HEK293 (cell line): ENCODE results near the gene DHRS7.
A peak's percentile ranks its signal among the peaks of the same experiment; 100 is the strongest.

Experiments
- AEBP2 ChIP-seq: fragments of 450-650 bp; formaldehyde crosslinking; IDR thresholded peaks from 2 replicates; pipeline ENCODE4 v1.5.1; 2016; ENCODE audit warnings: missing biosample characterization, missing genetic modification characterization, borderline replicate concordance
- ATF2 ChIP-seq: fragments of 450-650 bp; formaldehyde crosslinking; IDR thresholded peaks from 2 replicates; pipeline ENCODE4 v1.5.1; 2016; ENCODE audit warnings: missing biosample characterization, missing genetic modification characterization, low read depth
- BCL11B ChIP-seq: fragments of 450-650 bp; formaldehyde crosslinking; IDR thresholded peaks from 2 replicates; pipeline ENCODE4 v1.5.1; 2016; ENCODE audit warnings: low read depth, missing biosample characterization, missing genetic modification characterization
- BCL6B ChIP-seq: fragments of 450-650 bp; formaldehyde crosslinking; IDR thresholded peaks from 2 replicates; pipeline ENCODE4 v1.5.1; 2017; ENCODE audit warnings: missing biosample characterization, missing genetic modification characterization
- INSM2 ChIP-seq: fragments of 450-650 bp; formaldehyde crosslinking; IDR thresholded peaks from 2 replicates; pipeline ENCODE4 v1.5.1; 2016; ENCODE audit warnings: missing biosample characterization, missing genetic modification characterization
- KLF1 ChIP-seq: fragments of 450-650 bp; formaldehyde crosslinking; IDR thresholded peaks from 2 replicates; pipeline ENCODE4 v1.5.1; 2016; ENCODE audit warnings: missing biosample characterization, missing genetic modification characterization
- KLF17 ChIP-seq: fragments of 450-650 bp; formaldehyde crosslinking; IDR thresholded peaks from 2 replicates; pipeline ENCODE4 v1.5.1; 2016; ENCODE audit warnings: missing biosample characterization, missing genetic modification characterization
- KLF9 ChIP-seq: fragments of 450-650 bp; formaldehyde crosslinking; IDR thresholded peaks from 2 replicates; pipeline ENCODE4 v1.5.1; 2016; ENCODE audit warnings: missing biosample characterization, missing genetic modification characterization, low read depth
- SETDB1 ChIP-seq: IDR thresholded peaks from one replicate; pipeline ENCODE4 v1.6.1; 2017; ENCODE audit warnings: mild to moderate bottlenecking, low read length, moderate library complexity, mixed read lengths; ENCODE audit not compliant: insufficient read length
- WT1 ChIP-seq: fragments of 450-650 bp; formaldehyde crosslinking; IDR thresholded peaks from 2 replicates; pipeline ENCODE4 v1.5.1; 2016; ENCODE audit warnings: missing biosample characterization, missing genetic modification characterization
- YY1 ChIP-seq: fragments of 450-650 bp; formaldehyde crosslinking; IDR thresholded peaks from 2 replicates; pipeline ENCODE4 v1.5.1; 2018; ENCODE audit warnings: missing biosample characterization, missing genetic modification characterization
- ZBTB10 ChIP-seq: fragments of 450-650 bp; formaldehyde crosslinking; IDR thresholded peaks from 2 replicates; pipeline ENCODE4 v1.5.1; 2016; ENCODE audit warnings: missing biosample characterization, missing genetic modification characterization
- ZNF146 ChIP-seq: fragments of 450-650 bp; formaldehyde crosslinking; IDR thresholded peaks from 2 replicates; pipeline ENCODE4 v1.5.1; 2016; ENCODE audit warnings: missing biosample characterization, missing genetic modification characterization
- ZNF148 ChIP-seq: fragments of 450-650 bp; formaldehyde crosslinking; IDR thresholded peaks from 2 replicates; pipeline ENCODE4 v1.5.0; 2017; ENCODE audit warnings: missing biosample characterization, missing genetic modification characterization, borderline replicate concordance
- ZNF16 ChIP-seq: fragments of 450-650 bp; formaldehyde crosslinking; IDR thresholded peaks from 2 replicates; pipeline ENCODE4 v1.5.1; 2016; ENCODE audit warnings: low read depth, missing biosample characterization, missing genetic modification characterization
- ZNF18 ChIP-seq: fragments of 450-650 bp; formaldehyde crosslinking; IDR thresholded peaks from 2 replicates; pipeline ENCODE4 v1.5.1; 2016; ENCODE audit warnings: missing biosample characterization, missing genetic modification characterization
- ZNF202 ChIP-seq: fragments of 450-650 bp; formaldehyde crosslinking; IDR thresholded peaks from 2 replicates; pipeline ENCODE4 v1.5.1; 2016; ENCODE audit warnings: missing biosample characterization, missing genetic modification characterization, borderline replicate concordance
- ZNF223 ChIP-seq: fragments of 450-650 bp; formaldehyde crosslinking; IDR thresholded peaks from 2 replicates; pipeline ENCODE4 v1.5.1; 2016; ENCODE audit warnings: missing biosample characterization, missing genetic modification characterization
- ZNF311 ChIP-seq: fragments of 450-650 bp; formaldehyde crosslinking; IDR thresholded peaks from 2 replicates; pipeline ENCODE4 v1.5.1; 2017; ENCODE audit warnings: missing biosample characterization, missing genetic modification characterization, borderline replicate concordance
- ZNF501 ChIP-seq: fragments of 450-650 bp; formaldehyde crosslinking; IDR thresholded peaks from 2 replicates; pipeline ENCODE4 v1.5.1; 2016; ENCODE audit warnings: missing biosample characterization, missing genetic modification characterization
- ZNF629 ChIP-seq: fragments of 450-650 bp; formaldehyde crosslinking; IDR thresholded peaks from 2 replicates; pipeline ENCODE4 v1.5.1; 2017; ENCODE audit warnings: missing biosample characterization, missing genetic modification characterization
- ZNF658 ChIP-seq: fragments of 450-650 bp; formaldehyde crosslinking; IDR thresholded peaks from 2 replicates; pipeline ENCODE4; 2016; ENCODE audit warnings: missing biosample characterization, missing genetic modification characterization
- ZNF664 ChIP-seq: fragments of 450-650 bp; formaldehyde crosslinking; IDR thresholded peaks from 2 replicates; pipeline ENCODE4 v1.5.1; 2016; ENCODE audit warnings: missing biosample characterization, missing genetic modification characterization
- ZNF830 ChIP-seq: fragments of 450-650 bp; IDR thresholded peaks from 2 replicates; pipeline ENCODE4 v1.5.0; 2018; ENCODE audit warnings: missing biosample characterization, missing genetic modification characterization, low read depth, mild to moderate bottlenecking, moderate library complexity
- ZSCAN23 ChIP-seq: fragments of 450-650 bp; formaldehyde crosslinking; IDR thresholded peaks from 2 replicates; pipeline ENCODE4 v1.5.1; 2016; ENCODE audit warnings: missing biosample characterization, missing genetic modification characterization

The DHRS7 gene

GRCh38 chr14:60164712-60165546 lies at the start of gene DHRS7 (continued):
- TF ChIP-seq ZSCAN23 (tag by site-specific recombination) (no peak), ZNF146 (no peak), WT1 (tag by site-specific recombination) (no peak), KLF17 (tag by site-specific recombination) (no peak), ZNF658 (tag by site-specific recombination) (no peak), KLF1 (tag by site-specific recombination) (no peak), BCL11B (no peak), ZBTB10 (tag by site-specific recombination) (no peak), ZNF664 (tag by site-specific recombination) (no peak), YY1 (tag by site-specific recombination) (no peak), ZNF16 (tag by site-specific recombination) (no peak), ZNF18 (tag by site-specific recombination) (no peak), SETDB1 (no peak), ZNF202 (tag by site-specific recombination) (no peak), BCL6B (tag by site-specific recombination) (no peak), ATF2 (tag by site-specific recombination) (no peak), ZNF629 (no peak), ZNF830 (tag by site-specific recombination) (no peak), AEBP2 (tag by site-specific recombination) (no peak), ZNF501 (peak; percentile 44; the same call in 1 of the 2 replicates), KLF9 (tag by site-specific recombination) (peak; percentile 47; the same call in 1 of the 2 replicates), ZNF311 (tag by site-specific recombination) (no peak), ZNF148 (tag by site-specific recombination) (no peak), ZNF223 (tag by site-specific recombination) (no peak), INSM2 (tag by site-specific recombination) (no peak)
